Neutrophil (primary cell): ENCODE measurements around the gene TRMT61A.
A peak's percentile ranks its signal among the peaks of the same experiment; 100 is the strongest.

ENCODE experiments used
- H3K27ac ChIP-seq: fragments of 200-600 bp; sonication (generic); 2 replicates; pipeline ENCODE4 v1.5.1; 2016; ENCODE audit warnings: mild to moderate bottlenecking, moderate library complexity
- H3K27me3 ChIP-seq: fragments of 200-600 bp; sonication (generic); 2 replicates; pipeline ENCODE4 v1.6.0; 2016; ENCODE audit warnings: mild to moderate bottlenecking
- H3K36me3 ChIP-seq: fragments of 200-600 bp; sonication (generic); 2 replicates; pipeline ENCODE4 v1.5.1; 2017
- H3K4me1 ChIP-seq, 2 experiments: fragments of 200-600 bp in 1 of 2; sonication (generic) in 1 of 2; 1 replicate in 1 of 2; 2 replicates in 1 of 2; pipeline versions ENCODE4 v1.5.1 to v1.6.1; 2013 to 2016; ENCODE audit warnings: low read depth in 1 of 2, low read length in 1 of 2, mild to moderate bottlenecking in 1 of 2, moderate library complexity in 1 of 2; ENCODE audit not compliant: control insufficient read depth in 1 of 2, insufficient read depth in 1 of 2
- H3K4me3 ChIP-seq, 2 experiments: fragments of 200-600 bp in 1 of 2; sonication (generic) in 1 of 2; 1 replicate in 1 of 2; 2 replicates in 1 of 2; pipeline ENCODE4 v1.5.1; 2013 to 2016; ENCODE audit warnings: low read depth in 1 of 2, low read length in 1 of 2, mild to moderate bottlenecking in 1 of 2, moderate library complexity in 1 of 2
- H3K9me3 ChIP-seq: fragments of 200-600 bp; sonication (generic); 2 replicates; pipeline ENCODE4 v1.5.1; 2016
- CTCF ChIP-seq: fragments of 200-600 bp; sonication (generic); IDR thresholded peaks from 2 replicates; pipeline ENCODE4 v1.5.1; 2016; ENCODE audit warnings: antibody characterized with exemption

TRMT61A gene

GRCh38 chr14:103545915-103546651 is 17.1 kb downstream of the TRMT61A start:
- no peak overlapping the region for H3K27ac ChIP-seq
- no peak for TF ChIP-seq CTCF
- H3K4me1 ChIP-seq: no peaks in the 10 kb centered on the region

GRCh38 chr14:103546652-103547454 is 17.9 kb downstream of the TRMT61A start:
- Histone ChIP-seq H3K36me3 (no peaks in the 10 kb centered on the region), H3K9me3 (no peaks in the 10 kb centered on the region), H3K27ac (no peak overlapping the region), H3K4me1 (no peaks in the 10 kb centered on the region), H3K27me3 (peaks cover 4% of the 10 kb centered on the region), H3K4me3 (no peak overlapping the region)
- peak; percentile 88 for TF ChIP-seq CTCF

More at GRCh38 chr14:103545915-103546651, 17.1 kb downstream of the TRMT61A start:
- H3K27me3 ChIP-seq: peaks cover 11% of the 10 kb centered on the region
- H3K9me3 ChIP-seq: no peaks in the 10 kb centered on the region
- H3K36me3 ChIP-seq: no peaks in the 10 kb centered on the region
- no peak overlapping the region for H3K4me3 ChIP-seq

GRCh38 chr14:103547455-103547940 is 18.5 kb downstream of the TRMT61A start:
- no peaks in the 10 kb centered on the region for H3K27me3 ChIP-seq
- H3K36me3 ChIP-seq: no peaks in the 10 kb centered on the region
- H3K4me1 ChIP-seq: no peaks in the 10 kb centered on the region
- H3K9me3 ChIP-seq: no peaks in the 10 kb centered on the region
- no peak overlapping the region for H3K4me3 ChIP-seq
- no peak for TF ChIP-seq CTCF
- H3K27ac ChIP-seq: no peak overlapping the region

- no peaks in the 10 kb centered on the region for H3K9me3 ChIP-seq
- H3K4me3 ChIP-seq: no peak overlapping the region
- H3K4me1 ChIP-seq: no peaks in the 10 kb centered on the region
- H3K36me3 ChIP-seq: no peaks in the 10 kb centered on the region
- no peaks in the 10 kb centered on the region for H3K27me3 ChIP-seq
- H3K27ac ChIP-seq: no peak overlapping the region
- no peak for TF ChIP-seq CTCF
Observed at GRCh38 chr14:103547941-103548462, 19.0 kb downstream of the TRMT61A start.

GRCh38 chr14:103548463-103549351 is 19.7 kb downstream of the TRMT61A start:
- TF ChIP-seq CTCF: no peak
- no peak overlapping the region for H3K4me3 ChIP-seq
- no peaks in the 10 kb centered on the region for H3K4me1 ChIP-seq

More at GRCh38 chr14:103548463-103549351, 19.7 kb downstream of the TRMT61A start:
- Histone ChIP-seq H3K27me3 (no peaks in the 10 kb centered on the region), H3K27ac (no peak overlapping the region), H3K36me3 (no peaks in the 10 kb centered on the region), H3K9me3 (no peaks in the 10 kb centered on the region)
